GM21723 (cell line): ENCODE data around the gene SAPCD1.
A peak's percentile ranks its signal among the peaks of the same experiment; 100 is the strongest.
"Not testable (repeated sequence)": the region's sequence is repeated elsewhere in the genome, so short reads cannot be mapped to it uniquely, and the experiment has no call there.

Source experiments
- ATAC-seq: cut with Tn5 transposase; IDR thresholded peaks from one replicate; pipeline ENCODE4 v1.9.1; 2021; ENCODE audit warnings: mild to moderate bottlenecking, moderate library complexity; ENCODE audit not compliant: unreplicated experiment

The SAPCD1 gene

GRCh38 chr6:31795616-31796298 lies 33.3 kb downstream of the SAPCD1 start, which contains the start of gene VARS1:
VARS1 (minus strand) TSS chr6:31795752; CDS start chr6:31795217, 535 bp downstream.
- peak; percentile 80 for ATAC-seq

GRCh38 chr6:31796993-31797385 lies 34.5 kb downstream of the SAPCD1 start:
- ATAC-seq = no peak

- ATAC-seq = no peak
These were observed 35.1 kb downstream of the SAPCD1 start for GRCh38 chr6:31797588-31797987.

GRCh38 chr6:31799781-31800180 lies 37.3 kb downstream of the SAPCD1 start:
- no peak for ATAC-seq

GRCh38 chr6:31801031-31801927 lies 38.8 kb downstream of the SAPCD1 start:
- not testable (repeated sequence) for ATAC-seq

GRCh38 chr6:31805939-31806469 lies 43.5 kb downstream of the SAPCD1 start:
- peak; percentile 22 for ATAC-seq

- ATAC-seq = peak; percentile 76
These were observed 44.2 kb downstream of the SAPCD1 start, which contains the start of gene LSM2 for GRCh38 chr6:31806470-31807272. LSM2 (minus strand) TSS chr6:31806966; CDS start chr6:31806757, 209 bp downstream.

GRCh38 chr6:31808599-31808998 lies 46.1 kb downstream of the SAPCD1 start:
- ATAC-seq = not testable (repeated sequence)

- ATAC-seq = no peak
These were observed 49.2 kb downstream of the SAPCD1 start for GRCh38 chr6:31811645-31812044.

- ATAC-seq = no peak
These were observed 51.0 kb downstream of the SAPCD1 start for GRCh38 chr6:31813465-31813849.
